Parathyroid adenoma (tissue), 2 donors: Measurements from ENCODE around the gene VCL.
"Not testable (repeated sequence)": the region's sequence is repeated elsewhere in the genome, so short reads cannot be mapped to it uniquely, and the experiment has no call there.

Source experiments
- H2AFZ ChIP-seq: fragments of 300-600 bp; sonication (generic); one replicate; pipeline ENCODE4 v1.7.0; 2017; ENCODE audit warnings: antibody characterized with exemption, mild to moderate bottlenecking
- H3K27ac ChIP-seq: fragments of 300-600 bp; sonication (generic); one replicate; pipeline ENCODE4 v1.7.0; 2017
- H3K27me3 ChIP-seq: fragments of 300-600 bp; sonication (generic); one replicate; pipeline ENCODE4 v1.7.0; 2017; ENCODE audit warnings: low read length; ENCODE audit not compliant: control insufficient read depth, insufficient read depth
- H3K36me3 ChIP-seq: fragments of 300-600 bp; sonication (generic); one replicate; pipeline ENCODE4 v1.7.0; 2017; ENCODE audit warnings: low read length; ENCODE audit not compliant: control insufficient read depth, insufficient read depth
- H3K4me1 ChIP-seq: fragments of 300-600 bp; sonication (generic); one replicate; pipeline ENCODE4 v1.7.0; 2017; ENCODE audit warnings: control low read depth
- H3K4me2 ChIP-seq: fragments of 300-600 bp; sonication (generic); one replicate; pipeline ENCODE4 v1.7.0; 2017; ENCODE audit warnings: low read length
- H3K4me3 ChIP-seq: fragments of 300-600 bp; sonication (generic); one replicate; pipeline ENCODE4 v1.7.0; 2017; ENCODE audit warnings: low read depth, low read length
- H3K79me2 ChIP-seq: fragments of 300-600 bp; sonication (generic); one replicate; pipeline ENCODE4 v1.7.0; 2017; ENCODE audit warnings: control low read depth
- H3K9ac ChIP-seq: fragments of 300-600 bp; sonication (generic); one replicate; pipeline ENCODE4 v1.7.0; 2017; ENCODE audit warnings: mild to moderate bottlenecking
- H3K9me3 ChIP-seq: fragments of 300-600 bp; sonication (generic); one replicate; pipeline ENCODE4 v1.7.0; 2017; ENCODE audit warnings: low read length; ENCODE audit not compliant: control insufficient read depth
- CTCF ChIP-seq: fragments of 300-600 bp; sonication (generic); IDR thresholded peaks from one replicate; pipeline ENCODE4 v1.7.0; 2017; ENCODE audit warnings: antibody characterized with exemption, mild to moderate bottlenecking
- donor health status: primary hyperparathyroidism.

VCL gene

GRCh38 chr10:74027702-74028101 lies 29.8 kb downstream of the VCL start:
- Histone ChIP-seq H3K4me1 (no peaks in the 10 kb centered on the region), H3K79me2 (peaks cover 9% of the 10 kb centered on the region), H3K27ac (no peak overlapping the region), H2AFZ (no peak overlapping the region), H3K4me2 (no peak overlapping the region), H3K9ac (no peak overlapping the region), H3K27me3 (no peaks in the 10 kb centered on the region), H3K4me3 (no peak overlapping the region), H3K36me3 (no peaks in the 10 kb centered on the region), H3K9me3 (no peaks in the 10 kb centered on the region)
- no peak for TF ChIP-seq CTCF

GRCh38 chr10:74029943-74030342 lies 32.0 kb downstream of the VCL start:
- no peaks in the 10 kb centered on the region for H3K4me1 ChIP-seq
- no peak overlapping the region for H3K4me3 ChIP-seq
- H3K27ac ChIP-seq, result no peak overlapping the region
- no peak overlapping the region for H3K4me2 ChIP-seq
- H3K27me3 ChIP-seq, result no peaks in the 10 kb centered on the region
- no peak overlapping the region for H3K9ac ChIP-seq
- no peaks in the 10 kb centered on the region for H3K36me3 ChIP-seq
- no peak overlapping the region for H2AFZ ChIP-seq
- no peak for TF ChIP-seq CTCF
- H3K79me2 ChIP-seq, result peaks cover 4% of the 10 kb centered on the region
- no peaks in the 10 kb centered on the region for H3K9me3 ChIP-seq

GRCh38 chr10:74032208-74032607 lies 34.3 kb downstream of the VCL start:
- H3K27me3 ChIP-seq, H3K9ac ChIP-seq, H3K27ac ChIP-seq, H3K79me2 ChIP-seq, H3K4me2 ChIP-seq, H2AFZ ChIP-seq, H3K9me3 ChIP-seq, H3K36me3 ChIP-seq, H3K4me3 ChIP-seq, H3K4me1 ChIP-seq: not testable (repeated sequence)

- Histone ChIP-seq H3K9me3 (no peaks in the 10 kb centered on the region), H3K4me2 (no peak overlapping the region), H3K27me3 (no peaks in the 10 kb centered on the region), H3K79me2 (no peaks in the 10 kb centered on the region), H3K4me1 (no peaks in the 10 kb centered on the region), H3K9ac (no peak overlapping the region), H2AFZ (no peak overlapping the region), H3K27ac (no peak overlapping the region), H3K4me3 (no peak overlapping the region), H3K36me3 (no peaks in the 10 kb centered on the region)
- no peak for TF ChIP-seq CTCF
Observed at GRCh38 chr10:74032900-74033655, 35.2 kb downstream of the VCL start.

- H3K27ac ChIP-seq, result no peak overlapping the region
- no peak for TF ChIP-seq CTCF
- H3K79me2 ChIP-seq, result no peaks in the 10 kb centered on the region
- H3K4me2 ChIP-seq, result no peak overlapping the region
- no peaks in the 10 kb centered on the region for H3K4me1 ChIP-seq
- H3K36me3 ChIP-seq, result no peaks in the 10 kb centered on the region
- no peak overlapping the region for H3K4me3 ChIP-seq
- no peaks in the 10 kb centered on the region for H3K27me3 ChIP-seq
- no peak overlapping the region for H3K9ac ChIP-seq
- no peak overlapping the region for H2AFZ ChIP-seq
- H3K9me3 ChIP-seq, result no peaks in the 10 kb centered on the region
Observed at GRCh38 chr10:74033702-74034101, 35.8 kb downstream of the VCL start.
